ENCODE results near the gene FAN1. TPM values are rescaled to one million over a fixed set of nuclear protein-coding genes. Genes with fewer than 3 reads are reported as not detected.

The FAN1 gene
- total and polyA plus RNA-seq, 4 donors = 4.3 to 15.9 (median 9.5) TPM

- intact Hi-C loops (cut with DNase I) = no loop called here
- no peak overlapping the region for H3K4me3 ChIP-seq (ENCODE audit: low read length in 2 of 2)
- 97% methylated on average over 9 of the region's 9 CpGs for WGBS, 2 donors
- H3K27me3 ChIP-seq (ENCODE audit: control insufficient read depth in 1 of 2, insufficient read depth in 2 of 2, low read length in 1 of 2) = no peaks in the 10 kb centered on the region
- no peaks in the 10 kb centered on the region for H3K4me1 ChIP-seq (ENCODE audit: control insufficient read depth in 1 of 2, insufficient read depth in 2 of 2, low read length in 2 of 2)
- H3K9me3 ChIP-seq (ENCODE audit: control insufficient read depth, low read length) = no peaks in the 10 kb centered on the region
- H3K36me3 ChIP-seq (ENCODE audit: control insufficient read depth in 1 of 2, insufficient read depth in 2 of 2, low read length in 1 of 2) = peaks cover 0 to 1% of the 10 kb centered on the region in 2 donors
- ATAC-seq (ENCODE audit: low FRiP score) (no peak), DNase-seq (no peak)
- no peak overlapping the region for H3K27ac ChIP-seq (ENCODE audit: low read depth in 1 of 2, low read length in 2 of 2)
Observed at GRCh38 chr15:30913761-30914160, 10.0 kb downstream of the FAN1 start.

- intact Hi-C loops (cut with DNase I) = no loop called here
- DNase-seq (no peak), ATAC-seq (ENCODE audit: low FRiP score) (no peak)
- Histone ChIP-seq H3K27me3 (ENCODE audit: control insufficient read depth in 1 of 2, insufficient read depth in 2 of 2, low read length in 1 of 2) (no peaks in the 10 kb centered on the region), H3K36me3 (ENCODE audit: control insufficient read depth in 1 of 2, insufficient read depth in 2 of 2, low read length in 1 of 2) (peaks cover 3% of the 10 kb centered on the region in 2 donors), H3K9me3 (ENCODE audit: control insufficient read depth, low read length) (no peaks in the 10 kb centered on the region), H3K27ac (ENCODE audit: low read depth in 1 of 2, low read length in 2 of 2) (no peak overlapping the region), H3K4me3 (ENCODE audit: low read length in 2 of 2) (no peak overlapping the region), H3K4me1 (ENCODE audit: control insufficient read depth in 1 of 2, insufficient read depth in 2 of 2, low read length in 2 of 2) (no peaks in the 10 kb centered on the region)
- WGBS, 2 donors = 74 to 88% methylated on average over 6 of the region's 6 CpGs
Observed at GRCh38 chr15:30917013-30917412, 13.3 kb downstream of the FAN1 start.

GRCh38 chr15:30917675-30918074 lies 14.0 kb downstream of the FAN1 start:
- intact Hi-C loops (cut with DNase I) = no loop called here
- no peak for ATAC-seq (ENCODE audit: low FRiP score)
- H3K4me1 ChIP-seq (ENCODE audit: control insufficient read depth in 1 of 2, insufficient read depth in 2 of 2, low read length in 2 of 2) = no peaks in the 10 kb centered on the region
- H3K4me3 ChIP-seq (ENCODE audit: low read length in 2 of 2) = no peak overlapping the region
- H3K27ac ChIP-seq (ENCODE audit: low read depth in 1 of 2, low read length in 2 of 2) = no peak overlapping the region
- WGBS, 2 donors = 91 to 95% methylated on average over 1 of the region's 1 CpG
- H3K9me3 ChIP-seq (ENCODE audit: control insufficient read depth, low read length) = no peaks in the 10 kb centered on the region
- no peak for DNase-seq
- peaks cover 3 to 5% of the 10 kb centered on the region in 2 donors for H3K36me3 ChIP-seq (ENCODE audit: control insufficient read depth in 1 of 2, insufficient read depth in 2 of 2, low read length in 1 of 2)
- H3K27me3 ChIP-seq (ENCODE audit: control insufficient read depth in 1 of 2, insufficient read depth in 2 of 2, low read length in 1 of 2) = no peaks in the 10 kb centered on the region

- Histone ChIP-seq H3K27ac (ENCODE audit: low read depth in 1 of 2, low read length in 2 of 2) (no peak overlapping the region), H3K36me3 (ENCODE audit: control insufficient read depth in 1 of 2, insufficient read depth in 2 of 2, low read length in 1 of 2) (peaks cover 3 to 5% of the 10 kb centered on the region in 2 donors), H3K9me3 (ENCODE audit: control insufficient read depth, low read length) (no peaks in the 10 kb centered on the region), H3K4me3 (ENCODE audit: low read length in 2 of 2) (no peak overlapping the region), H3K27me3 (ENCODE audit: control insufficient read depth in 1 of 2, insufficient read depth in 2 of 2, low read length in 1 of 2) (no peaks in the 10 kb centered on the region), H3K4me1 (ENCODE audit: control insufficient read depth in 1 of 2, insufficient read depth in 2 of 2, low read length in 2 of 2) (no peaks in the 10 kb centered on the region)
- intact Hi-C loops (cut with DNase I) = no loop called here
- WGBS, 2 donors = 83 to 85% methylated on average over 5 of the region's 5 CpGs
- ATAC-seq (ENCODE audit: low FRiP score) (no peak), DNase-seq (no peak)
Observed at GRCh38 chr15:30918366-30918765, 14.7 kb downstream of the FAN1 start.

- no peaks in the 10 kb centered on the region for H3K4me1 ChIP-seq (ENCODE audit: control insufficient read depth in 1 of 2, insufficient read depth in 2 of 2, low read length in 2 of 2)
- no peaks in the 10 kb centered on the region for H3K27me3 ChIP-seq (ENCODE audit: control insufficient read depth in 1 of 2, insufficient read depth in 2 of 2, low read length in 1 of 2)
- peaks cover 2 to 5% of the 10 kb centered on the region in 2 donors for H3K36me3 ChIP-seq (ENCODE audit: control insufficient read depth in 1 of 2, insufficient read depth in 2 of 2, low read length in 1 of 2)
- DNase-seq = no peak
- no peak overlapping the region for H3K27ac ChIP-seq (ENCODE audit: low read depth in 1 of 2, low read length in 2 of 2)
- ATAC-seq (ENCODE audit: low FRiP score) = no peak
- no peak overlapping the region for H3K4me3 ChIP-seq (ENCODE audit: low read length in 2 of 2)
- WGBS, 2 donors = 77 to 84% methylated on average over 5 of the region's 5 CpGs
- intact Hi-C loops (cut with DNase I) = no loop called here
- H3K9me3 ChIP-seq (ENCODE audit: control insufficient read depth, low read length) = no peaks in the 10 kb centered on the region
Observed at GRCh38 chr15:30919877-30920550, 16.3 kb downstream of the FAN1 start.

- ATAC-seq (ENCODE audit: low FRiP score) (no peak), DNase-seq (no peak)
- Histone ChIP-seq H3K9me3 (ENCODE audit: control insufficient read depth, low read length) (no peaks in the 10 kb centered on the region), H3K27ac (ENCODE audit: low read depth in 1 of 2, low read length in 2 of 2) (no peak overlapping the region), H3K4me1 (ENCODE audit: control insufficient read depth in 1 of 2, insufficient read depth in 2 of 2, low read length in 2 of 2) (no peaks in the 10 kb centered on the region), H3K4me3 (ENCODE audit: low read length in 2 of 2) (no peak overlapping the region), H3K27me3 (ENCODE audit: control insufficient read depth in 1 of 2, insufficient read depth in 2 of 2, low read length in 1 of 2) (no peaks in the 10 kb centered on the region), H3K36me3 (ENCODE audit: control insufficient read depth in 1 of 2, insufficient read depth in 2 of 2, low read length in 1 of 2) (peaks cover 5 to 9% of the 10 kb centered on the region in 2 donors)
- WGBS, 2 donors = 86 to 92% methylated on average over 4 of the region's 4 CpGs
- intact Hi-C loops (cut with DNase I) = no loop called here
Observed at GRCh38 chr15:30921106-30921505, 17.4 kb downstream of the FAN1 start.

- WGBS, 2 donors = 67 to 72% methylated on average over 9 of the region's 9 CpGs
- peaks cover 5 to 9% of the 10 kb centered on the region in 2 donors for H3K36me3 ChIP-seq (ENCODE audit: control insufficient read depth in 1 of 2, insufficient read depth in 2 of 2, low read length in 1 of 2)
Observed at GRCh38 chr15:30921781-30922479, 18.2 kb downstream of the FAN1 start.

GRCh38 chr15:30922480-30923311 lies 19.0 kb downstream of the FAN1 start:
- H3K9me3 ChIP-seq (ENCODE audit: control insufficient read depth, low read length) = no peaks in the 10 kb centered on the region
- WGBS, 2 donors = 68 to 71% methylated on average over 14 of the region's 14 CpGs
- intact Hi-C loops (cut with DNase I) = no loop called here
- H3K36me3 ChIP-seq (ENCODE audit: control insufficient read depth in 1 of 2, insufficient read depth in 2 of 2, low read length in 1 of 2) = peaks cover 9 to 10% of the 10 kb centered on the region in 2 donors
- DNase-seq (no peak), ATAC-seq (ENCODE audit: low FRiP score) (no peak)
- H3K27ac ChIP-seq (ENCODE audit: low read depth in 1 of 2, low read length in 2 of 2) = no peak overlapping the region
- no peaks in the 10 kb centered on the region for H3K4me1 ChIP-seq (ENCODE audit: control insufficient read depth in 1 of 2, insufficient read depth in 2 of 2, low read length in 2 of 2)
- H3K27me3 ChIP-seq (ENCODE audit: control insufficient read depth in 1 of 2, insufficient read depth in 2 of 2, low read length in 1 of 2) = no peaks in the 10 kb centered on the region
- no peak overlapping the region for H3K4me3 ChIP-seq (ENCODE audit: low read length in 2 of 2)

More at GRCh38 chr15:30921781-30922479, 18.2 kb downstream of the FAN1 start:
- Histone ChIP-seq H3K27me3 (ENCODE audit: control insufficient read depth in 1 of 2, insufficient read depth in 2 of 2, low read length in 1 of 2) (no peaks in the 10 kb centered on the region), H3K4me1 (ENCODE audit: control insufficient read depth in 1 of 2, insufficient read depth in 2 of 2, low read length in 2 of 2) (no peaks in the 10 kb centered on the region), H3K9me3 (ENCODE audit: control insufficient read depth, low read length) (no peaks in the 10 kb centered on the region), H3K27ac (ENCODE audit: low read depth in 1 of 2, low read length in 2 of 2) (no peak overlapping the region), H3K4me3 (ENCODE audit: low read length in 2 of 2) (no peak overlapping the region)
- DNase-seq (no peak), ATAC-seq (ENCODE audit: low FRiP score) (no peak)
- intact Hi-C loops (cut with DNase I) = no loop called here

Data from aorta (tissue), 5 donors.